ENCODE data around the gene PLXNA1. TPM values are rescaled to one million over a fixed set of nuclear protein-coding genes. Genes with fewer than 3 reads are reported as not detected.

The PLXNA1 gene
- polyA plus RNA-seq, 4 donors: 1.4 to 17.1 (median 6.3) TPM

- WGBS, 3 donors: 79 to 93% (median 90%) methylated on average over 22 to 23 of the region's 23 CpGs
- Histone ChIP-seq H3K27ac (ENCODE audit: low read depth in 1 of 3, low read length in 2 of 3) (peak overlapping the region in 1 of 3 donors; percentile 64), H3K36me3 (ENCODE audit: control insufficient read depth in 3 of 3, insufficient read depth in 2 of 3, low read depth in 1 of 3, low read length in 3 of 3) (peaks cover 0 to 32% (median 0%) of the 10 kb centered on the region in 3 donors), H3K9me3 (ENCODE audit: control insufficient read depth in 2 of 2, insufficient read depth in 1 of 2, low read depth in 1 of 2, low read length in 1 of 2) (no peaks in the 10 kb centered on the region), H3K27me3 (ENCODE audit: control insufficient read depth in 3 of 3, insufficient read depth in 3 of 3, low read length in 3 of 3) (no peaks in the 10 kb centered on the region), H3K4me3 (ENCODE audit: low read depth in 1 of 3, low read length in 3 of 3) (no peak overlapping the region), H3K4me1 (ENCODE audit: control insufficient read depth in 3 of 3, insufficient read depth in 2 of 3, low read depth in 1 of 3, low read length in 2 of 3) (peaks cover 0 to 8% (median 0%) of the 10 kb centered on the region in 3 donors)
- FAIRE-seq (no peak), DNase-seq (peak in 1 of 2 donors; percentile 12)
Measured at GRCh38 chr3:127001486-127002194, 18.7 kb downstream of the PLXNA1 start.

- DNase-seq (peak in 1 of 2 donors; percentile 57), FAIRE-seq (no peak)
- Histone ChIP-seq H3K27ac (ENCODE audit: low read depth in 1 of 3, low read length in 2 of 3) (peak overlapping the region in 2 of 3 donors; percentile 38 to 79), H3K4me3 (ENCODE audit: low read depth in 1 of 3, low read length in 3 of 3) (no peak overlapping the region), H3K36me3 (ENCODE audit: control insufficient read depth in 3 of 3, insufficient read depth in 2 of 3, low read depth in 1 of 3, low read length in 3 of 3) (peaks cover 0 to 24% (median 0%) of the 10 kb centered on the region in 3 donors), H3K27me3 (ENCODE audit: control insufficient read depth in 3 of 3, insufficient read depth in 3 of 3, low read length in 3 of 3) (no peaks in the 10 kb centered on the region), H3K4me1 (ENCODE audit: control insufficient read depth in 3 of 3, insufficient read depth in 2 of 3, low read depth in 1 of 3, low read length in 2 of 3) (peaks cover 0 to 8% (median 0%) of the 10 kb centered on the region in 3 donors), H3K9me3 (ENCODE audit: control insufficient read depth in 2 of 2, insufficient read depth in 1 of 2, low read depth in 1 of 2, low read length in 1 of 2) (no peaks in the 10 kb centered on the region)
- 63 to 77% (median 76%) methylated on average over 24 to 26 of the region's 26 CpGs for WGBS, 3 donors
Measured at GRCh38 chr3:127002195-127003174, 19.6 kb downstream of the PLXNA1 start.

GRCh38 chr3:127003175-127003555, 20.2 kb downstream of the PLXNA1 start:
- no peaks in the 10 kb centered on the region for H3K27me3 ChIP-seq (ENCODE audit: control insufficient read depth in 3 of 3, insufficient read depth in 3 of 3, low read length in 3 of 3)
- H3K4me1 ChIP-seq (ENCODE audit: control insufficient read depth in 3 of 3, insufficient read depth in 2 of 3, low read depth in 1 of 3, low read length in 2 of 3): peaks cover 0 to 8% (median 0%) of the 10 kb centered on the region in 3 donors
- H3K4me3 ChIP-seq (ENCODE audit: low read depth in 1 of 3, low read length in 3 of 3): no peak overlapping the region
- H3K9me3 ChIP-seq (ENCODE audit: control insufficient read depth in 2 of 2, insufficient read depth in 1 of 2, low read depth in 1 of 2, low read length in 1 of 2): no peaks in the 10 kb centered on the region
- peaks cover 0 to 18% (median 0%) of the 10 kb centered on the region in 3 donors for H3K36me3 ChIP-seq (ENCODE audit: control insufficient read depth in 3 of 3, insufficient read depth in 2 of 3, low read depth in 1 of 3, low read length in 3 of 3)
- DNase-seq (no peak), FAIRE-seq (no peak)
- WGBS, 3 donors: 91 to 95% (median 95%) methylated on average over 11 to 12 of the region's 12 CpGs
- no peak overlapping the region for H3K27ac ChIP-seq (ENCODE audit: low read depth in 1 of 3, low read length in 2 of 3)

GRCh38 chr3:127003601-127004280, 20.8 kb downstream of the PLXNA1 start:
- DNase-seq (no peak), FAIRE-seq (no peak)
- H3K36me3 ChIP-seq (ENCODE audit: control insufficient read depth in 3 of 3, insufficient read depth in 2 of 3, low read depth in 1 of 3, low read length in 3 of 3): peaks cover 0 to 23% (median 0%) of the 10 kb centered on the region in 3 donors
- peaks cover 0 to 8% (median 0%) of the 10 kb centered on the region in 3 donors for H3K4me1 ChIP-seq (ENCODE audit: control insufficient read depth in 3 of 3, insufficient read depth in 2 of 3, low read depth in 1 of 3, low read length in 2 of 3)
- H3K27ac ChIP-seq (ENCODE audit: low read depth in 1 of 3, low read length in 2 of 3): no peak overlapping the region
- no peak overlapping the region for H3K4me3 ChIP-seq (ENCODE audit: low read depth in 1 of 3, low read length in 3 of 3)
- no peaks in the 10 kb centered on the region for H3K27me3 ChIP-seq (ENCODE audit: control insufficient read depth in 3 of 3, insufficient read depth in 3 of 3, low read length in 3 of 3)
- 87 to 91% (median 87%) methylated on average over 5 to 7 of the region's 7 CpGs for WGBS, 3 donors
- H3K9me3 ChIP-seq (ENCODE audit: control insufficient read depth in 2 of 2, insufficient read depth in 1 of 2, low read depth in 1 of 2, low read length in 1 of 2): no peaks in the 10 kb centered on the region

DNA sequence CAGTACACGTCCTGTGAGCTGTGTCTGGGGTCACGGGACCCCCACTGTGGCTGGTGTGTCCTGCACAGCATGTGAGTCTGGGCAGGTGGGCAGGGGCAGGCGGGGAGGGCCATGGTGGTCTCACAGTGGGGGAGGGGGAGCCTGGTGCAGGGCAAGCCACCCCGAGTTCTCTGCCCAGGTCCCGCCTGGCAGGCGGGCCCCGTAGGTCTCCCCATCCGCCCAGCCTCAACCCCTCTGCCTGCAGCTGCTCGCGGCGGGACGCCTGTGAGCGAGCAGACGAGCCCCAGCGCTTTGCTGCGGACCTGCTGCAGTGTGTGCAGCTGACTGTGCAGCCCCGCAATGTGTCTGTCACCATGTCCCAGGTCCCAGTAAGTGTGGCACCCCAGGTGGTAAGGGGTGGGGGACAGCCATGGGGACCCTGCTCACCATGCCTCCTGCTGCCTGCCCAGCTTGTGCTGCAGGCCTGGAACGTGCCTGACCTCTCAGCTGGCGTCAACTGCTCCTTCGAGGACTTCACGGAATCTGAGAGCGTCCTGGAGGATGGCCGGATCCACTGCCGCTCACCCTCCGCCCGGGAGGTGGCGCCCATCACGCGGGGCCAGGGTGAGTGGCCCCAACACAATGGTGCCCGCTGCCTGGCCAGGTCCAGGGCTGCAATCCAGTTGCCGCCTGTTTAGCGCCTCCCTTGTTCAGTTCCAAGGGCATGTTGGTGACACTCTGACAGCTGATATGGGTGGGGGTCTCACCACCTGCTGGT, 21.9 kb downstream of the PLXNA1 start:
- FAIRE-seq (no peak), DNase-seq (no peak)
- Histone ChIP-seq H3K27ac (ENCODE audit: low read depth in 1 of 3, low read length in 2 of 3) (no peak overlapping the region), H3K4me1 (ENCODE audit: control insufficient read depth in 3 of 3, insufficient read depth in 2 of 3, low read depth in 1 of 3, low read length in 2 of 3) (peaks cover 0 to 8% (median 0%) of the 10 kb centered on the region in 3 donors), H3K36me3 (ENCODE audit: control insufficient read depth in 3 of 3, insufficient read depth in 2 of 3, low read depth in 1 of 3, low read length in 3 of 3) (peaks cover 0 to 32% (median 0%) of the 10 kb centered on the region in 3 donors), H3K4me3 (ENCODE audit: low read depth in 1 of 3, low read length in 3 of 3) (no peak overlapping the region), H3K27me3 (ENCODE audit: control insufficient read depth in 3 of 3, insufficient read depth in 3 of 3, low read length in 3 of 3) (no peaks in the 10 kb centered on the region), H3K9me3 (ENCODE audit: control insufficient read depth in 2 of 2, insufficient read depth in 1 of 2, low read depth in 1 of 2, low read length in 1 of 2) (no peaks in the 10 kb centered on the region)
- 94 to 98% (median 95%) methylated on average over 29 to 32 of the region's 32 CpGs for WGBS, 3 donors

DNA sequence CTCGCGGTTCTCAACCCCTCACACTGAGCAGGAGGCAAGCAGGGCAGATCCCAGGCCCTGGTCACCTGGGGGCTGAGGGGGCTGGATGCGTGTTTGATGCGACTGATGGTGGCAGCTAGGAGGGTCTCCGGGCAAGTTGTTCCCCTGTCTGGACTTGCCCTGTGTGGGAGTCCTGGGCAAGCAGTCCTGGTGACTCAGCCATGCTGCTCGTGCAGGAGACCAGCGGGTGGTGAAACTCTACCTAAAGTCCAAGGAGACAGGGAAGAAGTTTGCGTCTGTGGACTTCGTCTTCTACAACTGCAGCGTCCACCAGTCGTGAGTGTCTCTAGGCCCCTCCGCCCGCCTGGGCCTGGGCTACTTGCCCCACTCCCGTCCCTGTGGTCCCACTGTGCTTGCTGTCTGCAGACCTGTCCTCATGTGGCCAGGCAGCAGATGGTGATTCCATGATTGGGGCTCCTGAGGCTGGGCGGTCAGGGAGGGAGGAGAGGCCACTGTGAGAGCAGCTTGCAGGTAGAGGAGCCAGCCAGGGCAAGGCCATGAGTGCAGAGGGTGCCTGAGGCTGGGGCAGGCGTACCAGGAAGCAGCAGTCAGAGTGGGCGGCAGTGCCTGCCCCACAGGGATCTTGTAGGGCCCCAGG, 23.1 kb downstream of the PLXNA1 start:
- FAIRE-seq: no peak
- DNase-seq: no peak
- WGBS, 3 donors: 92 to 97% (median 95%) methylated on average over 16 to 17 of the region's 17 CpGs

DNA sequence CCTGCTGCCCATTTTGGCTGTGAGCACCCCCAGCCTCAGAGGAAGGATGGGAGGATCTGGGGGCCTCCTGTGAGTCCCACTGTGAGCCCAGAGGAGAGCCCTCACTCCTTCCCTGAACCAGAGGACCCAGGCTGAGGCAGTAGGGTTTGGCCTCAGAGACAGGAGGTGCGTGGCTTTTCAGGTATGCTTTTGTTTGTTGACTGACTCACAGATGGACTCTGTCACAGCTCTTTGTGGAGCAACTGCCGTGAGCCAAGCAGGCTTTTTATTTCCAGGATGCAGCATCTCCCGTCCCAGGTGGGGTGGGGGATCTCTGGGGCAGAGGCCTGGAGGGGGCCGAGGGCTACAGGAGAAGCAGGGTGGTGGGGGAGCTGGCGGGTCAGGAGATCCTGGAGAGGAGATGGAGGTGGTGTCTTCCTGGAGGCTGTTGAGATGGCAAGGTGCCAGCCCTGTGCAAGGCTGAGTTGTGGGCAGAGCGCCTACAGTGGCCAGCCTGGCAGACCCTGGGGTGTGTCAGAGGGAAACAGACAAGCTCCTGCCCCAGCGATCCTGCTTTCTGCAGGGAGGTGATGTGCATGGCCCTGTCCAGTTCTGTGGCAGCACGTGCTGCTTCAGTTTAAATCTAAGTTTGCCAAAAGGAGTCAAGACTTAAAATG, 24.0 kb downstream of the PLXNA1 start:
- Histone ChIP-seq H3K27me3 (ENCODE audit: control insufficient read depth in 3 of 3, insufficient read depth in 3 of 3, low read length in 3 of 3) (no peaks in the 10 kb centered on the region), H3K27ac (ENCODE audit: low read depth in 1 of 3, low read length in 2 of 3) (no peak overlapping the region), H3K9me3 (ENCODE audit: control insufficient read depth in 2 of 2, insufficient read depth in 1 of 2, low read depth in 1 of 2, low read length in 1 of 2) (no peaks in the 10 kb centered on the region), H3K4me3 (ENCODE audit: low read depth in 1 of 3, low read length in 3 of 3) (no peak overlapping the region), H3K4me1 (ENCODE audit: control insufficient read depth in 3 of 3, insufficient read depth in 2 of 3, low read depth in 1 of 3, low read length in 2 of 3) (peaks cover 0 to 4% (median 0%) of the 10 kb centered on the region in 3 donors), H3K36me3 (ENCODE audit: control insufficient read depth in 3 of 3, insufficient read depth in 2 of 3, low read depth in 1 of 3, low read length in 3 of 3) (peaks cover 0 to 41% (median 0%) of the 10 kb centered on the region in 3 donors)
- 81 to 91% (median 85%) methylated on average over 8 of the region's 8 CpGs for WGBS, 3 donors
- no peak for DNase-seq
- FAIRE-seq: no peak

More for the DNA sequence above, 23.1 kb downstream of the PLXNA1 start:
- H3K36me3 ChIP-seq (ENCODE audit: control insufficient read depth in 3 of 3, insufficient read depth in 2 of 3, low read depth in 1 of 3, low read length in 3 of 3): peaks cover 0 to 35% (median 0%) of the 10 kb centered on the region in 3 donors
- no peaks in the 10 kb centered on the region for H3K27me3 ChIP-seq (ENCODE audit: control insufficient read depth in 3 of 3, insufficient read depth in 3 of 3, low read length in 3 of 3)
- no peak overlapping the region for H3K4me3 ChIP-seq (ENCODE audit: low read depth in 1 of 3, low read length in 3 of 3)
- H3K4me1 ChIP-seq (ENCODE audit: control insufficient read depth in 3 of 3, insufficient read depth in 2 of 3, low read depth in 1 of 3, low read length in 2 of 3): peaks cover 0 to 8% (median 0%) of the 10 kb centered on the region in 3 donors
- no peak overlapping the region for H3K27ac ChIP-seq (ENCODE audit: low read depth in 1 of 3, low read length in 2 of 3)
- no peaks in the 10 kb centered on the region for H3K9me3 ChIP-seq (ENCODE audit: control insufficient read depth in 2 of 2, insufficient read depth in 1 of 2, low read depth in 1 of 2, low read length in 1 of 2)
